ENCODE data around the gene NRXN3.

- no peak for TF ChIP-seq CTCF (IDR thresholded peaks at IDR 0.05)
- TF ChIP-seq POLR2A (IDR thresholded peaks at IDR 0.05): no peak
Measured at GRCh38 chr14:79432640-79433039, 1262.5 kb downstream of the NRXN3 start.
